Measurements from ENCODE around the gene HBG1. TPM values are rescaled to one million over a fixed set of nuclear protein-coding genes. Genes with fewer than 3 reads are reported as not detected.

HBG1 gene
- total and polyA plus RNA-seq, 2 experiments from 2014 or later, result not detected

DNA sequence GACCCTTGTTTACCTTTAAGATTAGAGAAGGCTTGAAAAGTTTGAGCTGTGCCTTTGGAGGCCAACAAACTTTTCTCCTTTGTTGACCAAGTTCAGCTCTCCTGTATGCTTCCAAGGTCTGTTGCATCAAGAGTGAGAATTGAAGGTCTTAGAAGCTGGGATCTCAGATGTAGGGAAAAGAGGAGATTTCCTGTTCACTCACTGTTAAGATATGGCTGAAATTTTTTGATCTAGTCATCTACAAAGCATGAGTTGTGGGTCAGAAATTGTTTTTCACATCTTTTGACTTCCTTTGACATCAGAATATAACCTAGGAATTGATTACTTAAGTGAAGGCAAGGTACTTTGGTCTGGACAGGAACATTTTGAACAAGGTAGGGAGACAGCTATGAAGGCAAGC, 40.0 kb upstream of the HBG1 start:
- Histone ChIP-seq H3K9me2 (ENCODE audit: insufficient read depth) (peaks cover 3% of the 10 kb centered on the region; the same call in 1 of the 2 replicates), H3K27me3 (ENCODE audit: insufficient read depth) (no peaks in the 10 kb centered on the region), H3K36me3 (ENCODE audit: insufficient read depth) (no peaks in the 10 kb centered on the region), H4K20me1 (replicated peaks; ENCODE audit: insufficient read depth) (no peaks in the 10 kb centered on the region), H3K27ac (ENCODE audit: low read depth) (no peak overlapping the region), H3F3A (replicated peaks; ENCODE audit: low read depth) (no peaks in the 10 kb centered on the region), H3K79me2 (replicated peaks; ENCODE audit: insufficient read depth) (no peaks in the 10 kb centered on the region), H3K4me2 (no peak overlapping the region), H2AFZ (0 out of 2 replicates have a peak overlapping the region, but pooled peaks have one; percentile 18), H3K4me3 (no peak overlapping the region), H3K4me1 (ENCODE audit: insufficient read depth) (no peaks in the 10 kb centered on the region)
- Mint-ChIP-seq H3K4me3 (no peak overlapping the region), H3K4me1 (no peaks in the 10 kb centered on the region), H3K27me3 (ENCODE audit: insufficient read depth, low read depth, poor library complexity) (no peaks in the 10 kb centered on the region), H3K9me3 (no peaks in the 10 kb centered on the region), H3K36me3 (ENCODE audit: low read depth) (no peaks in the 10 kb centered on the region; the same call in 2 of the 3 replicates), H3K27ac (no peak overlapping the region)
- TF ChIP-seq STAT1 (IDR thresholded peaks at IDR 0.05; ENCODE audit: unreplicated experiment) (no peak), EZH2phosphoT487 (IDR thresholded peaks at IDR 0.05; ENCODE audit: unreplicated experiment) (no peak)
- ATAC-seq (no peak), DNase-seq (ENCODE audit: low spot score) (no peak)

DNA sequence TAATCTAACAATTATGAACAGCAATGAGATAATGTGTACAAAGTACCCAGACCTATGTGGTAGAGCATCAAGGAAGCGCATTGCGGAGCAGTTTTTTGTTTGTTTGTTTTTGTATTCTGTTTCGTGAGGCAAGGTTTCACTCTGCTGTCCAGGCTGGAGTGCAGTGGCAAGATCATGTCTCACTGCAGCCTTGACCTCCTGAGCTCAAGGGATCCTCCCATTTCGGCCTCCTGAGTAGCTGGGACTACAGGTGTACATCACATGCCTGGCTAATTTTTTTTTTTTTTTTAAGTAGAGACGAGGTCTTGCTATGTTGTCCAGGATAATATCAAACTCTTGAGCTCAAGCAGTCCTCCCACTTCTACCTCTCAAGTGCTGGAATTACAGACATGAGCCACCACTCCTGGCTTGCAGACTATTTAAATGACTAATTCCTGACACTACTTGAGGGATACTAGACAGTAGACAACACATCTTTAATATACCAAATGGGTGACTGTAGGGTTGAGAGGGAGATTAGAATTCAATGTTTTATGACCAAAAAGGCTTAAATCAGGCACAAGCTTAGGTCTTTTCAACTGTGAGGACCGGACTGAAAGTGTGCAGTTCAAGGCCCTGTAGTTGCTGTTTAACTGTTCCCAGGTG, 39.4 kb upstream of the HBG1 start:
- Histone ChIP-seq H3K27me3 (ENCODE audit: insufficient read depth) (no peaks in the 10 kb centered on the region), H3K79me2 (replicated peaks; ENCODE audit: insufficient read depth) (no peaks in the 10 kb centered on the region), H3K27ac (ENCODE audit: low read depth) (no peak overlapping the region), H3K4me1 (ENCODE audit: insufficient read depth) (no peaks in the 10 kb centered on the region), H4K20me1 (replicated peaks; ENCODE audit: insufficient read depth) (no peaks in the 10 kb centered on the region), H3K36me3 (ENCODE audit: insufficient read depth) (no peaks in the 10 kb centered on the region), H3K4me2 (no peak overlapping the region), H3K9me2 (ENCODE audit: insufficient read depth) (peaks cover 3% of the 10 kb centered on the region; the same call in 1 of the 2 replicates), H3F3A (replicated peaks; ENCODE audit: low read depth) (no peaks in the 10 kb centered on the region), H2AFZ (0 out of 2 replicates have a peak overlapping the region, but pooled peaks have one; percentile 18), H3K4me3 (no peak overlapping the region)
- DNase-seq (ENCODE audit: low spot score), result no peak
- Mint-ChIP-seq H3K27me3 (ENCODE audit: insufficient read depth, low read depth, poor library complexity) (no peaks in the 10 kb centered on the region), H3K36me3 (ENCODE audit: low read depth) (no peaks in the 10 kb centered on the region; the same call in 2 of the 3 replicates), H3K4me3 (no peak overlapping the region), H3K27ac (no peak overlapping the region), H3K9me3 (no peaks in the 10 kb centered on the region), H3K4me1 (no peaks in the 10 kb centered on the region)
- no peak for ATAC-seq
- TF ChIP-seq CREB1 (CRISPR knock-in tag; IDR thresholded peaks at IDR 0.05; ENCODE audit: low read depth) (no peak), EZH2phosphoT487 (IDR thresholded peaks at IDR 0.05; ENCODE audit: unreplicated experiment) (no peak), POLR2AphosphoS5 (IDR thresholded peaks at IDR 0.05; ENCODE audit: low read depth) (no peak), EZH2 (IDR thresholded peaks at IDR 0.05; ENCODE audit: low read depth, unreplicated experiment) (no peak), ZNF331 (CRISPR knock-in tag; IDR thresholded peaks at IDR 0.05; ENCODE audit: low read depth) (no peak), NANOG (IDR thresholded peaks at IDR 0.05; ENCODE audit: borderline replicate concordance) (no peak), STAT1 (IDR thresholded peaks at IDR 0.05; ENCODE audit: unreplicated experiment) (no peak), CTCF (conservative IDR thresholded peaks at IDR 0.05; ENCODE audit: low read depth in 2 of 2) (no peak), ZNF114 (CRISPR knock-in tag; IDR thresholded peaks at IDR 0.05) (no peak), JUNB (IDR thresholded peaks at IDR 0.05; ENCODE audit: unreplicated experiment) (no peak)
- TF ChIP-seq, protein P1, sequence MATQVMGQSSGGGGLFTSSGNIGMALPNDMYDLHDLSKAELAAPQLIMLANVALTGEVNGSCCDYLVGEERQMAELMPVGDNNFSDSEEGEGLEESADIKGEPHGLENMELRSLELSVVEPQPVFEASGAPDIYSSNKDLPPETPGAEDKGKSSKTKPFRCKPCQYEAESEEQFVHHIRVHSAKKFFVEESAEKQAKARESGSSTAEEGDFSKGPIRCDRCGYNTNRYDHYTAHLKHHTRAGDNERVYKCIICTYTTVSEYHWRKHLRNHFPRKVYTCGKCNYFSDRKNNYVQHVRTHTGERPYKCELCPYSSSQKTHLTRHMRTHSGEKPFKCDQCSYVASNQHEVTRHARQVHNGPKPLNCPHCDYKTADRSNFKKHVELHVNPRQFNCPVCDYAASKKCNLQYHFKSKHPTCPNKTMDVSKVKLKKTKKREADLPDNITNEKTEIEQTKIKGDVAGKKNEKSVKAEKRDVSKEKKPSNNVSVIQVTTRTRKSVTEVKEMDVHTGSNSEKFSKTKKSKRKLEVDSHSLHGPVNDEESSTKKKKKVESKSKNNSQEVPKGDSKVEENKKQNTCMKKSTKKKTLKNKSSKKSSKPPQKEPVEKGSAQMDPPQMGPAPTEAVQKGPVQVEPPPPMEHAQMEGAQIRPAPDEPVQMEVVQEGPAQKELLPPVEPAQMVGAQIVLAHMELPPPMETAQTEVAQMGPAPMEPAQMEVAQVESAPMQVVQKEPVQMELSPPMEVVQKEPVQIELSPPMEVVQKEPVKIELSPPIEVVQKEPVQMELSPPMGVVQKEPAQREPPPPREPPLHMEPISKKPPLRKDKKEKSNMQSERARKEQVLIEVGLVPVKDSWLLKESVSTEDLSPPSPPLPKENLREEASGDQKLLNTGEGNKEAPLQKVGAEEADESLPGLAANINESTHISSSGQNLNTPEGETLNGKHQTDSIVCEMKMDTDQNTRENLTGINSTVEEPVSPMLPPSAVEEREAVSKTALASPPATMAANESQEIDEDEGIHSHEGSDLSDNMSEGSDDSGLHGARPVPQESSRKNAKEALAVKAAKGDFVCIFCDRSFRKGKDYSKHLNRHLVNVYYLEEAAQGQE (IDR thresholded peaks at IDR 0.05; ENCODE audit: unreplicated experiment), result no peak
- TF ChIP-seq, protein P2, sequence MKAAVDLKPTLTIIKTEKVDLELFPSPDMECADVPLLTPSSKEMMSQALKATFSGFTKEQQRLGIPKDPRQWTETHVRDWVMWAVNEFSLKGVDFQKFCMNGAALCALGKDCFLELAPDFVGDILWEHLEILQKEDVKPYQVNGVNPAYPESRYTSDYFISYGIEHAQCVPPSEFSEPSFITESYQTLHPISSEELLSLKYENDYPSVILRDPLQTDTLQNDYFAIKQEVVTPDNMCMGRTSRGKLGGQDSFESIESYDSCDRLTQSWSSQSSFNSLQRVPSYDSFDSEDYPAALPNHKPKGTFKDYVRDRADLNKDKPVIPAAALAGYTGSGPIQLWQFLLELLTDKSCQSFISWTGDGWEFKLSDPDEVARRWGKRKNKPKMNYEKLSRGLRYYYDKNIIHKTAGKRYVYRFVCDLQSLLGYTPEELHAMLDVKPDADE (IDR thresholded peaks at IDR 0.05), result no peak

All from GM23338 (cell line).